Measurements from ENCODE around the gene WWTR1.

WWTR1 gene

GRCh38 chr3:149643963-149644362 lies 13.9 kb downstream of the WWTR1 start:
- no peak for TF ChIP-seq FOXP2 (optimal IDR thresholded peaks at IDR 0.05; ENCODE audit: borderline replicate concordance, extremely low read depth, extremely low read length, insufficient read depth)
- no peak for TF ChIP-seq TAF1 (IDR thresholded peaks at IDR 0.05; ENCODE audit: borderline replicate concordance, insufficient read depth, low read length)
- TF ChIP-seq SIN3A (IDR thresholded peaks at IDR 0.05; ENCODE audit: borderline replicate concordance, insufficient read depth, low read length), result no peak
- TF ChIP-seq, protein P1, sequence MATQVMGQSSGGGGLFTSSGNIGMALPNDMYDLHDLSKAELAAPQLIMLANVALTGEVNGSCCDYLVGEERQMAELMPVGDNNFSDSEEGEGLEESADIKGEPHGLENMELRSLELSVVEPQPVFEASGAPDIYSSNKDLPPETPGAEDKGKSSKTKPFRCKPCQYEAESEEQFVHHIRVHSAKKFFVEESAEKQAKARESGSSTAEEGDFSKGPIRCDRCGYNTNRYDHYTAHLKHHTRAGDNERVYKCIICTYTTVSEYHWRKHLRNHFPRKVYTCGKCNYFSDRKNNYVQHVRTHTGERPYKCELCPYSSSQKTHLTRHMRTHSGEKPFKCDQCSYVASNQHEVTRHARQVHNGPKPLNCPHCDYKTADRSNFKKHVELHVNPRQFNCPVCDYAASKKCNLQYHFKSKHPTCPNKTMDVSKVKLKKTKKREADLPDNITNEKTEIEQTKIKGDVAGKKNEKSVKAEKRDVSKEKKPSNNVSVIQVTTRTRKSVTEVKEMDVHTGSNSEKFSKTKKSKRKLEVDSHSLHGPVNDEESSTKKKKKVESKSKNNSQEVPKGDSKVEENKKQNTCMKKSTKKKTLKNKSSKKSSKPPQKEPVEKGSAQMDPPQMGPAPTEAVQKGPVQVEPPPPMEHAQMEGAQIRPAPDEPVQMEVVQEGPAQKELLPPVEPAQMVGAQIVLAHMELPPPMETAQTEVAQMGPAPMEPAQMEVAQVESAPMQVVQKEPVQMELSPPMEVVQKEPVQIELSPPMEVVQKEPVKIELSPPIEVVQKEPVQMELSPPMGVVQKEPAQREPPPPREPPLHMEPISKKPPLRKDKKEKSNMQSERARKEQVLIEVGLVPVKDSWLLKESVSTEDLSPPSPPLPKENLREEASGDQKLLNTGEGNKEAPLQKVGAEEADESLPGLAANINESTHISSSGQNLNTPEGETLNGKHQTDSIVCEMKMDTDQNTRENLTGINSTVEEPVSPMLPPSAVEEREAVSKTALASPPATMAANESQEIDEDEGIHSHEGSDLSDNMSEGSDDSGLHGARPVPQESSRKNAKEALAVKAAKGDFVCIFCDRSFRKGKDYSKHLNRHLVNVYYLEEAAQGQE (IDR thresholded peaks at IDR 0.05; ENCODE audit: insufficient read depth in 1 of 2, low read depth in 2 of 2, low read length in 2 of 2), result no peak
- no peak for TF ChIP-seq POLR2AphosphoS5 (IDR thresholded peaks at IDR 0.05; ENCODE audit: low read depth, low read length)

GRCh38 chr3:149643482-149643798 lies 14.4 kb downstream of the WWTR1 start:
- TF ChIP-seq SIN3A (IDR thresholded peaks at IDR 0.05; ENCODE audit: borderline replicate concordance, insufficient read depth, low read length) (no peak), FOXP2 (optimal IDR thresholded peaks at IDR 0.05; ENCODE audit: borderline replicate concordance, extremely low read depth, extremely low read length, insufficient read depth) (no peak), POLR2AphosphoS5 (IDR thresholded peaks at IDR 0.05; ENCODE audit: low read depth, low read length) (no peak), TAF1 (IDR thresholded peaks at IDR 0.05; ENCODE audit: borderline replicate concordance, insufficient read depth, low read length) (no peak)
- TF ChIP-seq, protein P1 (IDR thresholded peaks at IDR 0.05; ENCODE audit: insufficient read depth in 1 of 2, low read depth in 2 of 2, low read length in 2 of 2), result no peak

GRCh38 chr3:149640976-149641728 lies 16.7 kb downstream of the WWTR1 start:
- TF ChIP-seq SIN3A (IDR thresholded peaks at IDR 0.05; ENCODE audit: borderline replicate concordance, insufficient read depth, low read length) (no peak), TAF1 (IDR thresholded peaks at IDR 0.05; ENCODE audit: borderline replicate concordance, insufficient read depth, low read length) (no peak), FOXP2 (optimal IDR thresholded peaks at IDR 0.05; ENCODE audit: borderline replicate concordance, extremely low read depth, extremely low read length, insufficient read depth) (no peak), POLR2AphosphoS5 (IDR thresholded peaks at IDR 0.05; ENCODE audit: low read depth, low read length) (no peak)
- TF ChIP-seq, protein P1 (IDR thresholded peaks at IDR 0.05; ENCODE audit: insufficient read depth in 1 of 2, low read depth in 2 of 2, low read length in 2 of 2), result no peak

DNA sequence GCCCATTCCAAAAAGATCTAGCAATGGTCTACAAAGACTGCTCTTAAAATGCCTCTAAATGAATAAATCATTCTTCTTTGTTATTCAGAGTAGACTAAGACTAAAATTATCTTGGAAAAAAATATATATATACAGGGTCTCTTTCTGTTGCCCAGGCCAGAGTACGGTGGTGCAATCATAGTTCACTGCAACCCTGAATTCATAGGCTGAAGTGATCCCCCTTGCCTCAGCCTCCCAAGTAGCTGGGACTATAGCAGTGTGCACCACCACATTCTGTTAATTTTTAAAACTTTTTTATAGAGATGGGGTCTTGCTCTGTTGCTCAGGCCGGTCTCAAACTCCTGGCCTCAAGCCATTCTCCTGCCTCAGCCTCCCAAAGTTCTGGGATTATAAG lies 18.7 kb downstream of the WWTR1 start:
- TF ChIP-seq POLR2AphosphoS5 (IDR thresholded peaks at IDR 0.05; ENCODE audit: low read depth, low read length), result no peak
- TF ChIP-seq, protein P1 (IDR thresholded peaks at IDR 0.05; ENCODE audit: insufficient read depth in 1 of 2, low read depth in 2 of 2, low read length in 2 of 2), result no peak
- no peak for TF ChIP-seq SIN3A (IDR thresholded peaks at IDR 0.05; ENCODE audit: borderline replicate concordance, insufficient read depth, low read length)
- TF ChIP-seq TAF1 (IDR thresholded peaks at IDR 0.05; ENCODE audit: borderline replicate concordance, insufficient read depth, low read length), result no peak
- no peak for TF ChIP-seq FOXP2 (optimal IDR thresholded peaks at IDR 0.05; ENCODE audit: borderline replicate concordance, extremely low read depth, extremely low read length, insufficient read depth)

Data from PFSK-1 (cell line).